ENCODE measurements around the gene PPIA. TPM values are rescaled to one million over a fixed set of nuclear protein-coding genes. Genes with fewer than 3 reads are reported as not detected.

PPIA gene
- polyA plus RNA-seq, 3 donors from 2014 or later: 2,627 to 4,215 (median 3,741) TPM

DNA sequence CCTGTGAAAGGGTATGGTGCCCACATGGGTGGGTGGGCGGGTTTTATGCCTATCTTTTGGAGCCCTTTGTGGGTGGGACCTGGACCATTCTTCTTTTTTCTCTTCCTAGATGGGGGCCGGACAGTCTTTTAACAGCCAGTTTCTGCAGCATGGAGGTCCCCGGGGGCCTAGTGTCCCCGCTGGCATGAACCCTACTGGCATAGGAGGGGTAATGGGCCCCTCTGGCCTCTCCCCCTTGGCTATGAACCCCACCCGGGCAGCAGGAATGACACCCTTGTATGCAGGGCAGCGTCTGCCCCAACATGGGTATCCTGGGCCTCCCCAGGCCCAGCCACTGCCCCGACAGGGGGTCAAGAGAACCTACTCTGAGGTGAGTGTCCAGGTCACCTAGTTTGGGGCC lies 38.7 kb upstream of the PPIA start:
- DNase-seq: no peak
- Mint-ChIP-seq H3K4me1 (peaks cover 9 to 14% of the 10 kb centered on the region in 2 donors), H3K4me3 (no peak overlapping the region), H3K27me3 (ENCODE audit: low read depth in 3 of 3) (peaks cover 0 to 3% (median 0%) of the 10 kb centered on the region in 3 donors), H3K36me3 (peaks cover 5 to 21% (median 12%) of the 10 kb centered on the region in 3 donors), H3K9me3 (no peaks in the 10 kb centered on the region), H3K27ac (no peak overlapping the region)

DNA sequence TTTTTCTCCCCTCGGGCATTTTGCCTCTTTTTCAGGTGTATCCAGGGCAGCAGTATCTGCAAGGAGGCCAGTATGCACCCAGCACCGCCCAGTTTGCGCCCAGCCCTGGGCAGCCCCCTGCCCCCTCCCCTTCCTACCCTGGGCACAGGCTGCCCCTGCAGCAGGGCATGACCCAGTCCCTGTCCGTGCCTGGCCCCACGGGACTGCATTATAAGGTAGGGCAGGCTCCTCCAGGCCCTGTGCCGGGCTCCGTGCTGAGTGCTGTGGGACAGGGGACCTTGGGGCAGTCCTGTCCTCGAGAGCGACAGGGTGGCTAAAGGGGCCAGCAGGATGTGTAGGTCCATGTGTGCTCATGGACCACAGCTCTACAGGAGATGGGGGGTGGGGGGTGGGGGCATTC lies 37.2 kb upstream of the PPIA start:
- Mint-ChIP-seq H3K4me3 (no peak overlapping the region), H3K36me3 (peaks cover 7 to 34% (median 18%) of the 10 kb centered on the region in 3 donors), H3K4me1 (peaks cover 0 to 12% of the 10 kb centered on the region in 2 donors), H3K27me3 (ENCODE audit: low read depth in 3 of 3) (peaks cover 0 to 3% (median 0%) of the 10 kb centered on the region in 3 donors), H3K9me3 (no peaks in the 10 kb centered on the region), H3K27ac (no peak overlapping the region)
- DNase-seq: no peak

DNA sequence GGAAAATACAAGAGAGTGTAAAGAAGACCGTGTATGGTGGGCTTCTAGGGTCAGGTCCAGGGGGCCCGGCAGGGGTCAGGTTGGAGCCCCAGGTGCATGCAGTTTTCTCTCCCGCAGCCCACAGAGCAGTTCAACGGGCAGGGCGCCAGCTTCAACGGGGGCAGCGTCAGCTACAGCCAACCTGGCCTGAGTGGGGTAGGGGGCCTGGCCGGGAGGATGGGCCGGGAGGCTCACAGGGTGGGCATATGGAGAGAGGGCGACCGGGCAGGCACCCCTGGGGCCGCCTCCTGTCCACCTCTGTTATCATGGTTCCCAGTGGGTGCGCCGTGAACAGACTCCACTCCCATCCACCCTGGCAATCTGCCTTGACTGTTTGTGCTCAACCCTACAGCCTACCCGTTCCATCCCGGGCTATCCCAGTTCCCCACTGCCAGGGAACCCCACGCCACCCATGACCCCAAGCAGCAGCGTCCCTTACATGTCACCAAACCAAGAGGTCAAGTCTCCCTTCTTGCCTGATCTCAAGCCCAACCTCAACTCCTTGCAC lies 36.4 kb upstream of the PPIA start:
- H3K9me3 Mint-ChIP-seq: no peaks in the 10 kb centered on the region
- no peak overlapping the region for H3K27ac Mint-ChIP-seq
- H3K4me1 Mint-ChIP-seq: peaks cover 0 to 4% of the 10 kb centered on the region in 2 donors
- H3K27me3 Mint-ChIP-seq (ENCODE audit: low read depth in 3 of 3): peaks cover 0 to 3% (median 0%) of the 10 kb centered on the region in 3 donors
- no peak for DNase-seq
- no peak overlapping the region for H3K4me3 Mint-ChIP-seq
- peaks cover 11 to 38% (median 22%) of the 10 kb centered on the region in 3 donors for H3K36me3 Mint-ChIP-seq

DNA sequence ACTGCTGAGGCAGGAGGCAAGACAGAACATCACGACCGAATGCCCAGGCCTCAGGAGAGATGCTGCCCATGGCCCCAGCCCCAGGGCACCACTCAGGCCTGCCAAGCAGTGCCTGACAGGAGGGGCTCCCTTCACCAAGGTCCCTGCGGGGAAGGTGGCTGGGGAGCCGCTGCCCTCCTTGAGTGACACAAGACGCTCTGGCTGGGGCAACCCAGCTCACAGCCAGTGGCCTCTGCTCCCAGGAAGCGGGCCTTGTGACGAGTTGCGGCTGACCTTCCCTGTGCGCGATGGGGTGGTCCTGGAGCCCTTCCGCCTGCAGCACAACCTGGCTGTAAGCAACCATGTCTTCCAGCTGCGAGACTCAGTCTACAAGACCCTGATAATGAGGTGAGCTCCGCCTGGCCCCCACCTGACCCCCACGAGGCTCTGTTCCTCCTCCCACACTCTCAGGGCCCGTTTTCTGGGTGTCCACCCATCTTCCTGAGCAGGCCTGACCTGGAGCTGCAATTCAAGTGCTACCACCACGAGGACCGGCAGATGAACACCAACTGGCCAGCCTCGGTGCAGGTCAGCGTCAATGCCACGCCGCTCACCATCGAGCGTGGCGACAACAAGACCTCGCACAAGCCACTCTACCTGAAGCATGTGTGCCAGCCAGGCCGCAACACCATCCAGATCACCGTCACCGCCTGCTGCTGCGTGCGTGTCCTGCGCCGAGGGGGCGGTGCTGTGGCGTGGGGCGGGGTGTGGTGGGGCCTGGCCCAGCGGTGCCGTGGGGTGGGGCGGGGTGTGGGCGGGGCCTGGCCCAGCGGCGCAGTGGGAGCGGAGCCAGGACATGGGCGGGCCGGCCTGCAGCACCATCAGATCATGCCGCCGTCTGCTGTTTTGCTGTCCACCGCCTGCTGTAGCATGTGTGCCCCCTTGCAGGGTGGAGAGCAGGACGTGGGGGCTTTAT lies 35.0 kb upstream of the PPIA start:
- peaks cover 11 to 42% (median 22%) of the 10 kb centered on the region in 3 donors for H3K36me3 Mint-ChIP-seq
- H3K4me1 Mint-ChIP-seq: no peaks in the 10 kb centered on the region
- no peak for DNase-seq
- no peaks in the 10 kb centered on the region for H3K9me3 Mint-ChIP-seq
- H3K27me3 Mint-ChIP-seq (ENCODE audit: low read depth in 3 of 3): peaks cover 0 to 3% (median 0%) of the 10 kb centered on the region in 3 donors
- H3K27ac Mint-ChIP-seq: peak overlapping the region in 1 of 6 donors; percentile 53
- no peak overlapping the region for H3K4me3 Mint-ChIP-seq

DNA sequence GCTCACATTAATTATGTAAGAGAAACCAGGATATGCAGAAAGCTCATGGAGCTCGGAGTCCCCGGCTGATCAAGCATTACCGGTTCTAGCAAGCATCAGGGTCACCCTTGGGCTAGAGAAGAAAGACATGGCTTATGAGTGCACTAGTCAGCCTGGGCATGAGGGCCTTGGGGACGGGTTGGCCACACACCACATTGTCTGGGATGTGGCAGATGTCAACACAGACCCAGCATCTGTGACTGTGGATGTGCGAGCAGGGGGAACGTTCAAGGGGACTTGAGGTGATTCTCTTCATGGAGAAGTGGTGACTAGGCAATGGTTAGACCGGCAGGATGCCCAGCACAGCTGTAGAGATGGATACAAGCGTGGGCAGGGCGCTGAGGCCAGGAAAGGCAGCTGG lies 34.2 kb upstream of the PPIA start:
- Mint-ChIP-seq H3K4me3 (no peak overlapping the region), H3K4me1 (peaks cover 0 to 5% of the 10 kb centered on the region in 2 donors), H3K9me3 (no peaks in the 10 kb centered on the region), H3K36me3 (peaks cover 11 to 46% (median 25%) of the 10 kb centered on the region in 3 donors), H3K27me3 (ENCODE audit: low read depth in 3 of 3) (peaks cover 0 to 3% (median 0%) of the 10 kb centered on the region in 3 donors), H3K27ac (no peak overlapping the region)
- no peak for DNase-seq

DNA sequence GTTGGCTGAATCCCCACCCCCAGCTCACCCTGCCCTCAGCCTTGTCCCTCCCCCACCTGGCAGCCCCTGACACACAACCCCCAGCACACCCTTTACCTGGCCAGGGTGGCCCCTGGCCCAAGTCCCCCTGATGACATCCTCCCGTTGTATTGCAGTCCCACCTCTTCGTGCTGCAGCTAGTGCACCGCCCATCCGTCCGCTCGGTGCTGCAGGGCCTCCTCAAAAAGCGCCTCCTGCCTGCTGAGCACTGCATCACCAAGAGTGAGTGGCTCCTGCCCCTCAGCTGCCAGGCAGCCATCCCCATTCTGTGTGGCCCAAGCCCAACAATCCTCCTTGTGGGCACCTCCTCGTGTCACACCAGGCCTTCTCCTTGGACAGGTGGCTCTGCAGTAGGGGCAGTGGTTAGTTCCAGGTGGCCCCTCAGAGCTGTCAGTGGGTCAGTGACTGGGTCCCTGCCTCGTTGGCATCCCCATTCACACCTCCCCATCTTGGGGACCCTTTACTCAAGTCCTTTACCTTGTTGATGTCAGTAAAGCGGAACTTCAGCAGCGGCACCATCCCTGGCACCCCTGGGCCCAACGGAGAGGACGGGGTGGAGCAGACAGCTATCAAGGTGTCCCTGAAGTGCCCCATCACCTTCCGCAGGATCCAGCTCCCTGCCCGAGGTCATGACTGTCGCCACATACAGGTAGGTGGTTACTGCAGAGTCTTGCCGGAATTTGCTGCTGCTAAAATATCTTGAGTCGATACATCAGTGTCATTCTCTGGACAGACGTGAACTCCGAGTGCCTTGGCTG lies 33.6 kb upstream of the PPIA start:
- DNase-seq: no peak
- H3K9me3 Mint-ChIP-seq: no peaks in the 10 kb centered on the region
- no peak overlapping the region for H3K4me3 Mint-ChIP-seq
- peaks cover 13 to 52% (median 30%) of the 10 kb centered on the region in 3 donors for H3K36me3 Mint-ChIP-seq
- H3K27ac Mint-ChIP-seq: no peak overlapping the region
- peaks cover 5 to 11% of the 10 kb centered on the region in 2 donors for H3K4me1 Mint-ChIP-seq
- H3K27me3 Mint-ChIP-seq (ENCODE audit: low read depth in 3 of 3): peaks cover 0 to 3% (median 0%) of the 10 kb centered on the region in 3 donors

DNA sequence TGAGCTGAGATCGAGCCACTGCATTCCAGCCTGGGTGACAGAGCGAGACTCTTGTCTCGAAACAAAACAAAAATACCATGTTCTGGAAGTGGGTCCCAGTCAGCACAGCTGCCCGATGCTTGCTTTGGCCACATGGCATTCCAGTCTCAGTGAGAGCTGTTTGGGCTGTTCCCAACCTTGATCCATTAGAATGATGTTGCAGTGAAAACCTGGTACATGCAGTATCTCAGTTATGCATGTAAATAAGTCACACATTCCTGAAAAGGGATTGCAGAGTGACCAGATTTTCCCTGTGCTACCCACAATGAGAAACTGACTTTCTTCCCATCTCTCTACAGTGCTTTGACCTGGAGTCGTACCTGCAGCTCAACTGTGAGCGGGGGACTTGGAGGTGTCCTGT lies 32.4 kb upstream of the PPIA start:
- Mint-ChIP-seq H3K4me3 (no peak overlapping the region), H3K4me1 (peaks cover 17 to 23% of the 10 kb centered on the region in 2 donors), H3K27me3 (ENCODE audit: low read depth in 3 of 3) (peaks cover 0 to 3% (median 1%) of the 10 kb centered on the region in 3 donors), H3K9me3 (no peaks in the 10 kb centered on the region), H3K36me3 (peaks cover 14 to 53% (median 31%) of the 10 kb centered on the region in 3 donors), H3K27ac (no peak overlapping the region)
- DNase-seq: no peak

DNA sequence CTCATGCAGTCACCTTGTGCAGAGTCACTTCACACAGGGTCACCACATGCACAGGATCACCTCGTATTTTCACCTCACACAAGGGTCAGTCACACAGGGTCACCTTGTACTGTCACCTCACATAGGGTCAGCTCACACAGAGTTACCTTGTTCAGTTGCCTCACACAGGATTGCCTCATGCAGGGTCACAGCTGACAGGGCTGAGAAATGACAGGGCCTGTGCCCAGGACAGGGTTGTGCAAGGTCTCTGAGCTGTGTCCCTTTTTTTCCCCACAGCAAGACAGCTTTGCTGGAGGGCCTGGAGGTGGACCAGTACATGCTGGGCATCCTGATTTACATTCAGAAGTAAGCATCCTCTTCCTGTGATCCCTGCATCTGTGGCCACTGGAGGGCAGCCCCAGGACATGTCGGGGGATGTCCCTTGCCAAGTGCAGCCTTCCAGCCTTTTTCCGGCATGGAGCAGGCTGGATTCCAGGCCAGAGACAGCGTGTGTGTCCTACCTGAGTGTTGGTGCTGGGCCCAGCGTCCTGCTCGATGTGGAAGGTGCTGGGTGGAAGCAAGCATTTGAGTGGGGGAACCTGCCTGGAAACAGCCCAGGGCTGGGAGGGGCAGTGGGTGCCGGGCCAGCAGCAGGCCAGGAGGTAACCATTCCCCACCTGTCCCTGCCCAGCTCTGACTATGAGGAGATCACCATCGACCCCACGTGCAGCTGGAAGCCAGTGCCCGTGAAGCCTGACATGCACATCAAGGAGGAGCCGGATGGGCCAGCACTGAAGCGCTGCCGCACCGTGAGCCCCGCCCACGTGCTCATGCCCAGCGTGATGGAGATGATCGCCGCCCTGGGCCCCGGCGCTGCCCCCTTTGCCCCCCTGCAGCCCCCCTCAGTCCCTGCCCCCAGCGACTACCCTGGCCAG lies 31.6 kb upstream of the PPIA start:
- peaks cover 0 to 3% (median 3%) of the 10 kb centered on the region in 3 donors for H3K27me3 Mint-ChIP-seq (ENCODE audit: low read depth in 3 of 3)
- no peak overlapping the region for H3K27ac Mint-ChIP-seq
- no peak for DNase-seq
- H3K36me3 Mint-ChIP-seq: peaks cover 14 to 48% (median 28%) of the 10 kb centered on the region in 3 donors
- no peak overlapping the region for H3K4me3 Mint-ChIP-seq
- H3K4me1 Mint-ChIP-seq: peaks cover 25 to 31% of the 10 kb centered on the region in 2 donors
- H3K9me3 Mint-ChIP-seq: no peaks in the 10 kb centered on the region

DNA sequence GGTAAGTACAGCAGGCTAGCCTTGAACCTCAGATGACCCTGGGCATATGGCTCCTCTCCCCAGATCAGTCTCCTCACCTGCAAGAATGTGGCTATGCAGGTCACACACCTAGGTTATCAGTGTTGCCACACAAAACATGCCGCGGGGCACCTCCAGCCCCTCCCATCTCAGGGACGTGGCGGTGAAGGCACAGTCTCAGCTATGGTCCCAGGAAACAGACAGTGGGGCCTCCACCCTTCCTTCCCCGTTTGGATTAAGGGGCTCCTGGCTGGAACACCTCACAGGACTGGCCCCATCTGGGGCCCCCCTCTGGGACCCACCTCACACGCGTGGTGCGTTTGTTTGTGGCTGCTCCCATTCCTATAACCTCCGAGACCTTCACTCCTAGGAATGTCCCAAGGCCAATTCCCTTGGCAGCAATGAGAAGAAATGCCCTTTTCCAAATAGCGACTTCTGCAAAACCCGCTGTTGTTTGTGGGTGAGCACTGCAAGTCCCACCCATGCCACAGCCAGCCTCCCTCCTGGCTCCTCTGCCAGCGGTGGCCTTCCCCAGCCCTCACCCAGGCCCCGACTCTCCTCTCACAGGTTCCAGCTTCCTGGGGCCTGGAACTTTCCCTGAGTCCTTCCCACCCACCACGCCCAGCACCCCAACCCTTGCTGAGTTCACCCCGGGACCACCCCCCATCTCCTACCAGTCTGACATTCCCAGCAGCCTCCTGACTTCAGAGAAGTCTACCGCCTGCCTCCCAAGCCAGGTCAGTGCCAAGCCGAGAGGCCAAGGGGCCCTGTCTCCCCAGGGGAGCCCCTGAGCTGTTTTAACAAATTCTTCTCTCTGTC lies 30.7 kb upstream of the PPIA start:
- no peak overlapping the region for H3K4me3 Mint-ChIP-seq
- peaks cover 34 to 40% of the 10 kb centered on the region in 2 donors for H3K4me1 Mint-ChIP-seq
- H3K36me3 Mint-ChIP-seq: peaks cover 14 to 43% (median 23%) of the 10 kb centered on the region in 3 donors
- no peak for DNase-seq
- H3K27ac Mint-ChIP-seq: no peak overlapping the region
- H3K9me3 Mint-ChIP-seq: peaks cover 0 to 2% (median 0%) of the 10 kb centered on the region in 6 donors
- H3K27me3 Mint-ChIP-seq (ENCODE audit: low read depth in 3 of 3): peaks cover 0 to 5% (median 2%) of the 10 kb centered on the region in 3 donors

DNA sequence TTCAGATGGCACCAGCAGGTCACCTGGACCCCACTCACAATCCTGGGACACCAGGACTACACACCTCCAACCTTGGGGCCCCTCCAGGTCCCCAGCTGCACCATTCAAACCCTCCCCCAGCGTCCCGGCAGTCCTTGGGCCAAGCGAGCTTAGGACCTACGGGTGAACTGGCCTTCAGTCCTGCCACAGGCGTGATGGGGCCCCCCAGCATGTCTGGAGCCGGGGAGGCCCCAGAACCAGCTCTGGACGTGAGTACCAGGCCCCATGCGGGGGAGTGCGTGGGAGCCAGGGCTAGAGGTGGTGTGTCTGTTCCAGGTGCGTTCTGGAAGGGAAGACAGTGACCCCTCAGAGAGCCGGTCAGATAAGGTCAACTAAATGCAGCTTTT lies 30.1 kb upstream of the PPIA start:
- H3K36me3 Mint-ChIP-seq: peaks cover 14 to 41% (median 23%) of the 10 kb centered on the region in 3 donors
- H3K9me3 Mint-ChIP-seq: peaks cover 0 to 2% (median 0%) of the 10 kb centered on the region in 6 donors
- DNase-seq: no peak
- peaks cover 0 to 5% (median 2%) of the 10 kb centered on the region in 3 donors for H3K27me3 Mint-ChIP-seq (ENCODE audit: low read depth in 3 of 3)
- peaks cover 40 to 46% of the 10 kb centered on the region in 2 donors for H3K4me1 Mint-ChIP-seq
- H3K27ac Mint-ChIP-seq: peak overlapping the region in 1 of 6 donors; percentile 55
- H3K4me3 Mint-ChIP-seq: no peak overlapping the region

DNA sequence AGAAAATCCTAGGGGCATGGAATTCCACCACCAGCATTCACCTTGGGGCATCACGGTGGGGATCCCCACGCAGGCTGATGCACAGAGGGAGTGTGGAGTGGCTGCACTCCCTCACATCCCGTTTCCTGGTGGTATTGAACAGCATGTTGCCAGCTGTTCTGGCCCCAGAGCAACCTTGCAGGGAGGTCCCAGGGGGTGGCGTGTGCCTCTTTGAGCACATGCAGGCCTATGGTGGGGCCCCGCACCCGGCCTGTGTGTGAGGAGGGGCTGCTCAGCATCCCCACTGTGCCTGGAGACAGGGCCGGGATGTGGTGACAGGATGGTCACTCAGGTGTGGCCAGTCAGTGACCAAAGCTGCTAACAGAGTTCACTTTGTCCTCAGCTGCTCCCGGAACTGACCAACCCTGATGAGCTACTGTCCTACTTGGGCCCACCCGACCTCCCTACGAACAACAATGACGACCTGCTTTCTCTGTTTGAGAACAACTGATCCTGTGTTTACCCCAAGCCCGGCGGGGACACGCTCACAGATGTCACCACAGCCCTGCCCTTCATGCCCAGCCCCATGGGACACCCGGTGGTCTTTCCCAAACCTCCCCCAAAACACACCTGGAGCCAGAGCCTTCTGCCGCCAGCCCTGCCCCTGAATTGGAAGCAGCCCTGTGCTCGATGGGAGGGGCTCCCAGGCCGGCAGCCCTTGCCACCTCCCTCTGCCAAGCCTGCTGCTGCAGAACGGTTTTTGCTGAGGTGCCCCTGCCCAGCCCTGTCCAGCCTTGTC lies 29.2 kb upstream of the PPIA start:
- Mint-ChIP-seq H3K36me3 (peaks cover 10 to 34% (median 19%) of the 10 kb centered on the region in 3 donors), H3K9me3 (peaks cover 0 to 2% (median 0%) of the 10 kb centered on the region in 6 donors), H3K4me1 (peaks cover 43 to 48% of the 10 kb centered on the region in 2 donors), H3K27ac (peak overlapping the region in 4 of 6 donors; percentile 59 to 97 (median 86)), H3K27me3 (ENCODE audit: low read depth in 3 of 3) (peaks cover 0 to 5% (median 2%) of the 10 kb centered on the region in 3 donors), H3K4me3 (peak overlapping the region; percentile 15 to 87 (median 82))
- DNase-seq: no peak
